Measurements from ENCODE around the gene YY1.

- TF ChIP-seq, protein P1, sequence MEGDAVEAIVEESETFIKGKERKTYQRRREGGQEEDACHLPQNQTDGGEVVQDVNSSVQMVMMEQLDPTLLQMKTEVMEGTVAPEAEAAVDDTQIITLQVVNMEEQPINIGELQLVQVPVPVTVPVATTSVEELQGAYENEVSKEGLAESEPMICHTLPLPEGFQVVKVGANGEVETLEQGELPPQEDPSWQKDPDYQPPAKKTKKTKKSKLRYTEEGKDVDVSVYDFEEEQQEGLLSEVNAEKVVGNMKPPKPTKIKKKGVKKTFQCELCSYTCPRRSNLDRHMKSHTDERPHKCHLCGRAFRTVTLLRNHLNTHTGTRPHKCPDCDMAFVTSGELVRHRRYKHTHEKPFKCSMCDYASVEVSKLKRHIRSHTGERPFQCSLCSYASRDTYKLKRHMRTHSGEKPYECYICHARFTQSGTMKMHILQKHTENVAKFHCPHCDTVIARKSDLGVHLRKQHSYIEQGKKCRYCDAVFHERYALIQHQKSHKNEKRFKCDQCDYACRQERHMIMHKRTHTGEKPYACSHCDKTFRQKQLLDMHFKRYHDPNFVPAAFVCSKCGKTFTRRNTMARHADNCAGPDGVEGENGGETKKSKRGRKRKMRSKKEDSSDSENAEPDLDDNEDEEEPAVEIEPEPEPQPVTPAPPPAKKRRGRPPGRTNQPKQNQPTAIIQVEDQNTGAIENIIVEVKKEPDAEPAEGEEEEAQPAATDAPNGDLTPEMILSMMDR (IDR thresholded peaks at IDR 0.05) = no peak
- TF ChIP-seq POLR2AphosphoS5 (IDR thresholded peaks at IDR 0.05) (no peak), POLR2A (IDR thresholded peaks at IDR 0.05) (no peak)
These were observed 60.3 kb downstream of the YY1 start for GRCh38 chr14:100299238-100299560.
